HG03066 (cell line): Measurements from ENCODE around the gene GBGT1.

ENCODE experiments used
- ATAC-seq: cut with Tn5 transposase; IDR thresholded peaks from one replicate; pipeline ENCODE4 v1.9.1; 2021; ENCODE audit warnings: low read depth; ENCODE audit not compliant: unreplicated experiment

The GBGT1 gene

GRCh38 chr9:133144904-133145851 is 18.5 kb downstream of the GBGT1 start:
- ATAC-seq, result no peak

- ATAC-seq, result peak; percentile 39
Observed at GRCh38 chr9:133144142-133144903, 19.4 kb downstream of the GBGT1 start.

- no peak for ATAC-seq
Observed at GRCh38 chr9:133143639-133144141, 20.0 kb downstream of the GBGT1 start.

- no peak for ATAC-seq
Observed at GRCh38 chr9:133142684-133143622, 20.8 kb downstream of the GBGT1 start.

GRCh38 chr9:133141833-133142595 is 21.7 kb downstream of the GBGT1 start:
- ATAC-seq, result no peak

GRCh38 chr9:133140606-133141005 is 23.1 kb downstream of the GBGT1 start:
- ATAC-seq, result no peak

- no peak for ATAC-seq
Observed at GRCh38 chr9:133140174-133140505, 23.6 kb downstream of the GBGT1 start.

- ATAC-seq, result no peak
Observed at GRCh38 chr9:133139246-133140173, 24.2 kb downstream of the GBGT1 start.

- ATAC-seq, result no peak
Observed at GRCh38 chr9:133137451-133138231, 26.1 kb downstream of the GBGT1 start.

GRCh38 chr9:133135146-133135745 is 28.5 kb downstream of the GBGT1 start:
- ATAC-seq, result no peak

GRCh38 chr9:133134388-133135145 is 29.1 kb downstream of the GBGT1 start:
- no peak for ATAC-seq

- peak; percentile 89 for ATAC-seq
Observed at GRCh38 chr9:133133681-133134387, 29.9 kb downstream of the GBGT1 start.

GRCh38 chr9:133132174-133132573 is 31.5 kb downstream of the GBGT1 start:
- no peak for ATAC-seq

- no peak for ATAC-seq
Observed at GRCh38 chr9:133131506-133131905, 32.2 kb downstream of the GBGT1 start.

GRCh38 chr9:133130685-133131244 is 32.9 kb downstream of the GBGT1 start:
- ATAC-seq, result no peak
